GM18499 (cell line): ENCODE data around the gene SORCS2.

Experiments used
- ATAC-seq: cut with Tn5 transposase; IDR thresholded peaks from one replicate; pipeline ENCODE4 v1.9.1; 2021; ENCODE audit warnings: moderate number of reproducible peaks; ENCODE audit not compliant: insufficient read depth, unreplicated experiment

Gene SORCS2

DNA sequence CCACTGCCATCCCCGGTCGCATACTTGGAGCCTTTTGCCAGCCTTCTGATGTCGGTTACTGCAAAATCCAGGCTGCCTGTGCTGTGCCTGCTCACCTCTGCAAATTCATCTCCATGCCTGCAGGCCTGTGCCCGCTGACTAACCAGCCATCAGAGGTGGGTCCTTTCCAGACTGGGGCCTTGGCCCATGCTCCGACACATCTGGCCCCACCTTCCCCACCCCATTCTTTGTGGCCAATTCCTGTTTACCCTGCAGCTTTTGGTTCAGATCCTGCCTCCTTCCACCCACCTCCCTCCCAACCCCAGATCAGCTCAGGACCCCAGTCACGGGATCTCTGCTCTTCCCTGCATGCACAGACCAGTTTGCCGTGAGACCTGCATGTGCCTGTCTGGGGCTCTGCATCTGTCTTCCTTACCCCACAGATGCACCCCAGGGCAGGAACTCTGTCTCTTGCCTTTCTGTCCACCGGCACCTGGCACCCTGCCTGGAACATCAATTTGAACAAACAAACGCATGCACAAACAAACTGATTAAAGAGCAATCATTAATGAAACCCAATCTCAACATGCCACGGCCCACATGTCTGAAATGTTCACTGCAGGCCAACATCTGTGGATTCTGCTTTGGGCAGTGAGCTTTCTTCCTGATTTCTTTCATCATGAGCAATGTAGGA lies 355.2 kb downstream of the SORCS2 start:
- ATAC-seq, result no peak

GRCh38 chr4:7549866-7550265 lies 357.5 kb downstream of the SORCS2 start:
- no peak for ATAC-seq

GRCh38 chr4:7552466-7552865 lies 360.1 kb downstream of the SORCS2 start:
- no peak for ATAC-seq

DNA sequence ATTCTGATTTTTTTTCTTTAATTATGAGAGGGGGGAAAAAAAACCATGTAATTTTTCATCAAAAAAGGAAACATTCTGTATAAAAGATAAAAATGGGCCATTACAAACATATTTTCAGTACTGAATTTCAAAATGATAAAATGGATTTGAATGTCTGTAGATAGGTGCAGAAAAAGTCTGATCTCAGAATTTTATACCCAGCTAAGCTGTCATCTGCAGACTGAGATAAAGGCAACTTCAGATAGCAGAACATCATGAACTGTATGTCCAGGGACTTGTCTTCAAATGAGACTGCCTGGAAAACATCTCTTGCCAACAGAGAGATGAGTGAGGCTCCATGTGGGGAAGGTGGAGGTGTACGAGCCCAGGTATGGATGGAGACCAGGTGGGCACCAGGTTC lies 360.9 kb downstream of the SORCS2 start:
- no peak for ATAC-seq

DNA sequence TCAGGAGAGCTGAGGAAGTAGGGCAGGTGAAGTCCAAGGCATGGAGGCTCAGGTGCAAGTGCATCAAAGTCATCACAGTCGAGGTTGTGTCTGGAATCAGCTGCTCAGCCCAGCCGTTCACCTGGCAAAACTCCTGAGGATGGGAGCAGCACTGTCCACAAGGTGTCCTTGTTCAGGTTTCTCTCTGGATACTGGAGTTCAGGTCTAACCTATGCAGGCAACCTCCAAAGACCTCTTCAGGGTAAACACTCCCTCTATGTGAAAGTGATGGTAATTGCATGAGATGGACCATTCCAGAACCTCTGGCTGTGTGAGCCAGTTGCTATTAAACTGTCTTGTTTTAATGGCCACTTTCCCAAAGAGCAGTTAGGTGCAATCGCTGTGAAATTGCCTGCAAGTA lies 362.6 kb downstream of the SORCS2 start:
- ATAC-seq, result no peak

- no peak for ATAC-seq
Measured at GRCh38 chr4:7556558-7556957, 364.2 kb downstream of the SORCS2 start.

- ATAC-seq, result no peak
Measured at GRCh38 chr4:7557456-7557855, 365.1 kb downstream of the SORCS2 start.

DNA sequence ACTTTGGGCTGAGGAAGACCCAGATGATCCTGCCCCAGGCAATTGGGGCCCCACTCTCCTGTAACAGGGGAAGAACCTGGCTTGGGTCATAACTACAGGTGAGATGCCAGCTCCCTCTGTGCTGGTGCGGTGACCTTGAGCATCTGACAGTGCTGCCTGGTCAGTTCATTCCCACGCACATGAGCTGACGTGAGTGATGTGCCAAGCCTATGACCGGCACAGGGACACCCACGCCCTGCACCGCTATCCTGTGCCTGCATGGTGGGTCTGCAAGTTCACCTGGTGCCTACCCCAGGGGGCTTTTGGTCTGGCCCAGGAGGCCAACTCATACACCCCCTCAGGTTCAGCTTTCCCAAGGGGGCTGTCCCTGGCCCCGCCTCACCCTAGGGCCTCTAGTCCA lies 366.1 kb downstream of the SORCS2 start:
- ATAC-seq, result no peak

DNA sequence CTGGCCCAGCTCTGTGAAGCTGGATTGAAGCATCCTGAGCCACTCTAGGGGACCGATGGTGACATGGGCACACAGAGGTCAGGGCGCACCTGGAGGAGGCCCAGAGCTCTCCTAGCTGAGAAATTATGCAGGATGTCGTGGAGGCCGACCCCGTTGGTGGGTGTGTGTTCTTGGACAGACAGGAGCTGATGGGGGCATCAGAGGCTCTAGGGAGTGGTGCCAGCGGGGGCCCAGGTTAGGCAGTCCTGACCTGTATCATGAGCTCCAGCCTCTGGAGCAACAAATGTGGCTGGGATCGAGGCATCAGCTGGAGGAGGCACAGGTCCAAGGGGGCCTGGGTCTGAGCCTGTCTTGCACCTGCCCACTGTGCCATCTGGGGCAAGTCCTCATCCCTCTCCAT lies 367.0 kb downstream of the SORCS2 start:
- ATAC-seq, result no peak

- ATAC-seq, result no peak
Measured at GRCh38 chr4:7559741-7560395, 367.5 kb downstream of the SORCS2 start.

- ATAC-seq, result no peak
Measured at GRCh38 chr4:7561557-7561956, 369.2 kb downstream of the SORCS2 start.

- no peak for ATAC-seq
Measured at GRCh38 chr4:7564242-7564641, 371.9 kb downstream of the SORCS2 start.

GRCh38 chr4:7565483-7565882 lies 373.1 kb downstream of the SORCS2 start:
- ATAC-seq, result no peak

DNA sequence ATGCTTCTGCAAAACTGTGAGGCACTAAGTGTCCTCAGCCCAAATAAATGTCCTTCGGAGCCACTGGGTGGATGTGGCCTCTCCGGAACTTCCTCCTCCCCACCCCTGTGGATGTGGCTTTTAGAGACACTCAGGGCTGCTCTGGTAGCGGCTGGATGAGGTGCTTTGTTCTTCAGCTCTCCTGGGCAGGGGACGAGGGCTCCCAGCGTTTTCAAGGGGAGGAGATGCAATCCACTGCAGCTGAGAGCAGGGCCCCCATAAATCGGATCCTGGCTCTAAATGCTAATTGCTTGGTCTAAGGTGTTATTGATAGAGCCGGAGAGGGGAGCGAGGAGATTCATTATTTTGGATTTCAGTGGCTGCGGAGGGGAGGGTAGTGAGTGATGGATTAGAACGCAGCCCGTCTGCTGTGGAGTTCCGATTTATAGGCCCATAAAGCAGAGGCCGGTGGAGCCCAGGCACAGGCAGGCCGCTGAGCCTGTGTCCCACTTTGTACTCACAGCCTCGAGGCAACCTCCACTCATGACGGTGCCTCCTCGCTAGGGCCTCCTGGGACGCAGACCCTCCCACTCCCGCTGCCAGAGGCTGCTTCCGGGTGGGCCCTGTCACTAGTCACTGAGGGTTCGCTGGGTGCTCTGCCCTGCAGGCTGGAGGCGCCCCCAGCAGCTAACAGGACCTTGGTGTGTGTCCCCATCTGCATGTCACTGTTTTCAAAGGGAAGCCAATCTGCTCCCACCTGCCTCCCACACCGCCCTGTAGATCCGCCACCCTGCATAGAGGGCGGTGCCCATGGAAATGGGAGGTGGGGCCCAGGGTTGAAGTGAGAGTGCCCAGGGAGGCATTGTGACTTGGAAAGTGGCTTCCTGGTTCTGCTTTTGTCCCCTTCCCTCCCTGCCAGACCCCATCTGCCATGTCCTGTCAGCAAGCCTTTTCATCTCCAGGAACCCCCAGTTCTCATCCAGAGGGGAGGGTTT lies 377.8 kb downstream of the SORCS2 start:
- ATAC-seq, result no peak

GRCh38 chr4:7571001-7571400 lies 378.7 kb downstream of the SORCS2 start:
- no peak for ATAC-seq

GRCh38 chr4:7571701-7572100 lies 379.4 kb downstream of the SORCS2 start:
- no peak for ATAC-seq

GRCh38 chr4:7572894-7573293 lies 380.6 kb downstream of the SORCS2 start:
- no peak for ATAC-seq

GRCh38 chr4:7573576-7574091 lies 381.3 kb downstream of the SORCS2 start:
- ATAC-seq, result no peak

GRCh38 chr4:7574287-7575014 lies 382.1 kb downstream of the SORCS2 start:
- no peak for ATAC-seq

- no peak for ATAC-seq
Measured at GRCh38 chr4:7575426-7575825, 383.1 kb downstream of the SORCS2 start.
